ENCODE measurements around the gene MIS18BP1. TPM values are rescaled to one million over a fixed set of nuclear protein-coding genes. Genes with fewer than 3 reads are reported as not detected.

The MIS18BP1 gene
- total RNA-seq, 1 donor from 2014 or later, result 51.3 TPM

DNA sequence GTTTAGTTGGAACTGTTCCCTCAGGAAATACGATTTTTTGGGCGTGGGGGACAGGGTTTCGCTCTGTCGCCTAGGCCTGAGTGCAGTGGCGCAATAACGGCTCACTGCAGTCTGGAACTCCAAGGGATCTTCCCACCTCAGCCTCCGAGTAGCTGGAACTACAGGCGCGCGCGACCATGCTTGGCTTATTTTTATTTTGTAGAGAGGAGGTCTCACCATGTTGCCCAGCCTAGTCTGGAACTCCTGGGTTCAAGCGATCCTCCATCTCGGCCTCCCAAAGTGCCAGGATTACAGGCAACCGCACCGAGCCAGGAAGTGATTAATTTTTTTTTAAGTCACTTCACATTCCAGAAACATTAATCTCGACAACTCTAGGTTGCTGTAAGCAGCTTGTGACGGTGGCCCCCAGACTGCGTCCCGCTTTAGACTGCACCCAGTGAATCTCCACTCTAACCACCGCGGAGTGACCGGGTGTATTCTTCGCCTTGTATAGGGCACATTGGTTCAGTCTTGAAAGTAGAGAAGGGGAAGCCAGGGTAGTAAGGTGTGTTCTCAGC, 830 bp upstream of the MIS18BP1 start:
- H3K9me3 Mint-ChIP-seq (ENCODE audit: unreplicated experiment), result peaks cover 2% of the 10 kb centered on the region
- DNase-seq (ENCODE audit: low spot score), result no peak

DNA sequence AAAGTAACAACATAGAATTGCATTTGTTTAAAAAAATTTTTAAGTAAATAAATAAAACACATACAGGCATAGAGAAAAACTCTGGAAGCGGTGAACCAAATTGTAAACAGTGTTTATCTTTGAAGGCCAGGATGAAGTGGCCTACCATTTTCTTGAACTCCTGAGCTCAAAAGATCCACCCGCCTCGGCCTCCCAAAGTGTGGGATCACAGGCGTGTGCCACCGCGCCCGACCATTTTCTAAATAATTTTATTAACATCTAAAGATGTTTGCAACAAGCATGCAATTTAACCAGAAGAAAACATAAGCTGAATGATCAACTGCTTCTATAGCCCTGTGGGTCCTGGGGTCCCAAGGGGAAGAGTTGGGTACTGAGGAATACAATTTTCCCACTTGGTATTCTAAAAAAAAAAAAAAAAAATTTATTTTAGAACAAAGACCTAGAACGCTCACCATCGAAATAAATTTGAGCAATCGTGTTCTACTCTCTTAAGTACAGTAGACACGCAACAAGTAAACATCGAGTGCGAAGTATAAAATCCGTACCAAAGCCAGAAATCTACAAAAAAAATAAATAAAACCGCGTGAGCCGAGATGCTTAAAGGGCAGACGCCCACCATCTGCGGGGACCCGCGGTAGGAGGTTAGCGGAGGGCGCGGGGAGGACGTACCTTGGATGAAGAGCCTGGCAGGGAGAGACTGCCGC, 484 bp downstream of the MIS18BP1 start:
- Mint-ChIP-seq H3K4me1 (ENCODE audit: unreplicated experiment) (peaks cover 12% of the 10 kb centered on the region), H3K27me3 (ENCODE audit: unreplicated experiment) (peaks cover 6% of the 10 kb centered on the region), H3K36me3 (ENCODE audit: low read depth, unreplicated experiment) (peaks cover 5% of the 10 kb centered on the region), H3K9me3 (ENCODE audit: unreplicated experiment) (no peaks in the 10 kb centered on the region), H3K27ac (ENCODE audit: unreplicated experiment) (peak overlapping the region; percentile 97), H3K4me3 (ENCODE audit: unreplicated experiment) (peak overlapping the region; percentile 95)
- TF ChIP-seq, protein P1, sequence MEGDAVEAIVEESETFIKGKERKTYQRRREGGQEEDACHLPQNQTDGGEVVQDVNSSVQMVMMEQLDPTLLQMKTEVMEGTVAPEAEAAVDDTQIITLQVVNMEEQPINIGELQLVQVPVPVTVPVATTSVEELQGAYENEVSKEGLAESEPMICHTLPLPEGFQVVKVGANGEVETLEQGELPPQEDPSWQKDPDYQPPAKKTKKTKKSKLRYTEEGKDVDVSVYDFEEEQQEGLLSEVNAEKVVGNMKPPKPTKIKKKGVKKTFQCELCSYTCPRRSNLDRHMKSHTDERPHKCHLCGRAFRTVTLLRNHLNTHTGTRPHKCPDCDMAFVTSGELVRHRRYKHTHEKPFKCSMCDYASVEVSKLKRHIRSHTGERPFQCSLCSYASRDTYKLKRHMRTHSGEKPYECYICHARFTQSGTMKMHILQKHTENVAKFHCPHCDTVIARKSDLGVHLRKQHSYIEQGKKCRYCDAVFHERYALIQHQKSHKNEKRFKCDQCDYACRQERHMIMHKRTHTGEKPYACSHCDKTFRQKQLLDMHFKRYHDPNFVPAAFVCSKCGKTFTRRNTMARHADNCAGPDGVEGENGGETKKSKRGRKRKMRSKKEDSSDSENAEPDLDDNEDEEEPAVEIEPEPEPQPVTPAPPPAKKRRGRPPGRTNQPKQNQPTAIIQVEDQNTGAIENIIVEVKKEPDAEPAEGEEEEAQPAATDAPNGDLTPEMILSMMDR (IDR thresholded peaks at IDR 0.05; ENCODE audit: unreplicated experiment), result no peak
- no peak for DNase-seq (ENCODE audit: low spot score)

More for the DNA sequence above, 830 bp upstream of the MIS18BP1 start:
- Mint-ChIP-seq H3K27me3 (ENCODE audit: unreplicated experiment) (peaks cover 6% of the 10 kb centered on the region), H3K4me1 (ENCODE audit: unreplicated experiment) (peaks cover 12% of the 10 kb centered on the region), H3K4me3 (ENCODE audit: unreplicated experiment) (peak overlapping the region; percentile 95), H3K27ac (ENCODE audit: unreplicated experiment) (peak overlapping the region; percentile 91), H3K36me3 (ENCODE audit: low read depth, unreplicated experiment) (peaks cover 5% of the 10 kb centered on the region)
- TF ChIP-seq, protein P1 (IDR thresholded peaks at IDR 0.05; ENCODE audit: unreplicated experiment), result no peak

DNA sequence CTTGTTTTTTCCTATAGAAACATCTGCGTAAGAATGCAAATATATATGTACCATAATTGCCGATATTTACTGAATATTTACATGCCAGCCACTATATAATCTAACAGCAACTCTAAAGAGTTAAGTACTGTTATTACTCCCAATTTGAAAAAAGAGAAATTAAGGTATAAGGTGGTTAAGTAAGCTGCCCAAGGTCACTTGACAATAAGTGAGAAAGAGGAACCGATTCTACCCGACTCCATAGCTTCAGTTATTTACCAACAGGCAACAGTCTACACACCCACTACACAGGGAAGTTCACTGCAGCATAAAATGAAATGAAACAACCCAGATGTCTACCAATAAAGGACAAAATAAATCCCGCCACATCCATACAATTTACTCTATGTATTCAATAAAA, 1.1 kb downstream of the MIS18BP1 start:
- no peak for DNase-seq (ENCODE audit: low spot score)
- peaks cover 6% of the 10 kb centered on the region for H3K27me3 Mint-ChIP-seq (ENCODE audit: unreplicated experiment)
- peak overlapping the region; percentile 97 for H3K27ac Mint-ChIP-seq (ENCODE audit: unreplicated experiment)

DNA sequence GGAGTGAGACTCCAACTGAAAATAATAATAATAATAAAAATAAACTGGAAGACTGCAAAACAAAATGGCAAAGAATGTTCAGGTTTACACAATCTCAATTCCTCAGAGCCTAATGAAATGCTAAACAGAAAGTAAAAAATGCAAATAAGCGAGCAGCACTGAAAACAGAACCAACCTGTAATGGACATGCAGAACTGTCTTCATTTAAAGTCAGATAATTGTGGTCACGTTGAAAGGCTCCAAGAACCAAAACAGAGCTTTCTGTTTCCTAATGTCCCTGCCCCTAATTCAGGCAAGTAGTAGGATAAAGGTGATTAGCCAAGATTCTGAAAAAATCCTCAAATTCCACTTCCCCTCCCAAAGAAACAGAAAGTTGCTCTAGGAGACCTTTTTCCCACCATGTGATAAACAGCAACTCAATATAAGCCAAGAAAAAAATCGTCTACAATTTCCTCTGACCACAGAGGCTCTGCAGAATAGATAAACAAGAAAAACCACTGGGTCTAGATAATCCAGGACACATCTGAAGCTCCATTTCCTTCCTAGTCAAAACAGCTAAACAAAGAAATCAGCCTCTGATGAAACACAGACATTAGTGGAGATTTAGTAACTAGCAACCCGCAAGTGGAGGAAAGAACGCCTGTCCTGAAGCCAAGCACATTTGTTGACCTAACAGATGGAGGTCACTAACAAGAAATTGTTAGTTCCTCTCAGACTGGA, 3.0 kb downstream of the MIS18BP1 start:
- Mint-ChIP-seq H3K4me1 (ENCODE audit: unreplicated experiment) (peaks cover 12% of the 10 kb centered on the region), H3K4me3 (ENCODE audit: unreplicated experiment) (peak overlapping the region; percentile 66), H3K27ac (ENCODE audit: unreplicated experiment) (peak overlapping the region; percentile 97), H3K27me3 (ENCODE audit: unreplicated experiment) (peaks cover 2% of the 10 kb centered on the region), H3K9me3 (ENCODE audit: unreplicated experiment) (no peaks in the 10 kb centered on the region), H3K36me3 (ENCODE audit: low read depth, unreplicated experiment) (peaks cover 3% of the 10 kb centered on the region)
- TF ChIP-seq, protein P1 (IDR thresholded peaks at IDR 0.05; ENCODE audit: unreplicated experiment), result no peak
- DNase-seq (ENCODE audit: low spot score), result no peak

More for the DNA sequence above, 1.1 kb downstream of the MIS18BP1 start:
- Mint-ChIP-seq H3K9me3 (ENCODE audit: unreplicated experiment) (no peaks in the 10 kb centered on the region), H3K4me1 (ENCODE audit: unreplicated experiment) (peaks cover 12% of the 10 kb centered on the region), H3K36me3 (ENCODE audit: low read depth, unreplicated experiment) (peaks cover 5% of the 10 kb centered on the region), H3K4me3 (ENCODE audit: unreplicated experiment) (peak overlapping the region; percentile 95)
- TF ChIP-seq, protein P1 (IDR thresholded peaks at IDR 0.05; ENCODE audit: unreplicated experiment), result no peak
